ENCODE data around the gene MYH7.

GRCh38 chr14:23379366-23380196, 55.9 kb downstream of the MYH7 start:
- TF ChIP-seq ZFP30 (CRISPR knock-in tag; IDR thresholded peaks at IDR 0.05): no peak
- TF ChIP-seq ZNF70 (CRISPR knock-in tag; IDR thresholded peaks at IDR 0.05): no peak
- no peak for TF ChIP-seq RARB (CRISPR knock-in tag; IDR thresholded peaks at IDR 0.05)
- TF ChIP-seq PPARA (CRISPR knock-in tag; IDR thresholded peaks at IDR 0.05; ENCODE audit: borderline replicate concordance): no peak
- TF ChIP-seq BACH2 (CRISPR knock-in tag; IDR thresholded peaks at IDR 0.05; ENCODE audit: borderline replicate concordance): no peak
- TF ChIP-seq CSDC2 (CRISPR knock-in tag; IDR thresholded peaks at IDR 0.05): no peak
- TF ChIP-seq ARNTL (CRISPR knock-in tag; IDR thresholded peaks at IDR 0.05; ENCODE audit: borderline replicate concordance, low read depth): no peak
- TF ChIP-seq CREB5 (CRISPR knock-in tag; IDR thresholded peaks at IDR 0.05; ENCODE audit: low read depth): no peak
- TF ChIP-seq CSRNP3 (CRISPR knock-in tag; IDR thresholded peaks at IDR 0.05): no peak
- no peak for TF ChIP-seq ZC3H10 (CRISPR knock-in tag; IDR thresholded peaks at IDR 0.05)
- TF ChIP-seq ISL1 (CRISPR knock-in tag; IDR thresholded peaks at IDR 0.05): no peak
- TF ChIP-seq TCF4 (CRISPR knock-in tag; IDR thresholded peaks at IDR 0.05; ENCODE audit: borderline replicate concordance): no peak
- TF ChIP-seq TSHZ2 (CRISPR knock-in tag; IDR thresholded peaks at IDR 0.05): no peak
- no peak for TF ChIP-seq ZNF8 (CRISPR knock-in tag; IDR thresholded peaks at IDR 0.05)
